HG03139 (cell line): ENCODE measurements around the gene SERINC4.
A peak's percentile ranks its signal among the peaks of the same experiment; 100 is the strongest.

ENCODE experiments used
- ATAC-seq: cut with Tn5 transposase; IDR thresholded peaks from one replicate; pipeline ENCODE4 v1.9.1; 2021; ENCODE audit not compliant: unreplicated experiment

The SERINC4 gene

GRCh38 chr15:43763819-43764446 is 36.1 kb downstream of the SERINC4 start:
- ATAC-seq = no peak

DNA sequence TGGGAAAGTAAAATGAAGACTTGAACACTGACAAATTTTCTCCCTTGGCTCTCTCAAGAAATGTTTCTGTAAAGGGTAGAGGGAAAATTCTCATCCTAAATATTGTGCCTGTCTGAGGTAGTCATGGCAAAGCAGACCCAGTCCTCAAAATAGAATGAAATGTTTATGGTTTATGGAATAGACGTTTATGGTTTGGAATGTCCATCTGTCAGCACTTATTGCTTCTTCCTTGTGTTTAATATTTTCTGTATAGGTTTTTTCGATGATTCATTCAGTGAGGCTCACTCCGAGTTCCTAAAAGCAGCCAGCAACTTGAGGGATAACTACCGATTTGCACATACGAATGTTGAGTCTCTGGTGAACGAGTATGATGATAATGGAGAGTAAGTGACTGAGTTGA is 37.2 kb downstream of the SERINC4 start:
- ATAC-seq = no peak

DNA sequence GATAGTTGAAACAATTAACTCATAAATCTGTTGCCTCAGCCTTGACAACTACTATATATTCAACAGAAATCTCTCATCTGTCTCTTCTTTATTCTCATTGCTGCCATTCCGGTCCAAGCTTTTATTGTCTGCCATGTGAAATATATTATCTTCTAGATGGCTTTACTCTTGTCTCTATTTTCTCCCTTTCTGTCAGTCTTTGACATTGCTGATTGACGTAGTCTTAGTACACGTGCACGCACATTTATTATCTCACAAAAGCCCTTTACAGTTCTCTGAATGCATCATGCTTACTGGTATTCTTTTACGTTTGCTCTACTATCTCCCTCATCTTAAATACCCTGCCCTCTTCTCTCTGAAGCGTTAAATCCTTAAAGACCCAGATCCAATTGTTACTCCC is 48.1 kb downstream of the SERINC4 start:
- no peak for ATAC-seq

DNA sequence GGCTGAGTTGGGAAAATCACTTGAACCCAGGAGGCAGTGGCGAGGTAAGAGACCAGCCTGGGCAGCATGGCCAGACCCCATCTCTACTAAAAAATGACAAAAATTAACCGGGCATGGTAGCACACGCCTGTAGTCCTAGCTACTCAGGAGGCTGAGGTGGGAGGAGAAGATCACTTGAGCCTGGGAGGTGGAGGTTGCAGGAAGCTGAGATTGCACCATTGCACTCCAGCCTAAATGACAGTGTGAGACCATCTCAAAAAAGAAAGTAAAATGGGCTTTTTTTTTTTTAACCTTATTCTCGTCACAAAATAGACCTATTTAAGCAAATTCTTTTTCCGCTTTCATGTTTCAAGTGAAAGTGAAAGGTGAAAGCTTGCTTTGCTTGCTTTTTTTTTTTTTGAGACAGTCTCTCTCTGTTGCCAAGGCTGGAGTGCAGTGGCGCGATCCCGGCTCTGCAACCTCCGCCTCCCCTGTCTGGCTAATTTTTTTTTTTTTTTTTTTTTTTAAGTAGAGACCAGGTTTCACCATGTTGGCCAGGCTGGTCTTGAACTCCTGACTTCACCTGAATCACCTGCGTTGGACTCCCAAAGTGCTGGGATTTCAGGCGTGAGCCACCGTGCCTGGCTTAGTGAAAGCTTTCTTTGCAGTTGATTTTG is 50.2 kb downstream of the SERINC4 start:
- no peak for ATAC-seq

DNA sequence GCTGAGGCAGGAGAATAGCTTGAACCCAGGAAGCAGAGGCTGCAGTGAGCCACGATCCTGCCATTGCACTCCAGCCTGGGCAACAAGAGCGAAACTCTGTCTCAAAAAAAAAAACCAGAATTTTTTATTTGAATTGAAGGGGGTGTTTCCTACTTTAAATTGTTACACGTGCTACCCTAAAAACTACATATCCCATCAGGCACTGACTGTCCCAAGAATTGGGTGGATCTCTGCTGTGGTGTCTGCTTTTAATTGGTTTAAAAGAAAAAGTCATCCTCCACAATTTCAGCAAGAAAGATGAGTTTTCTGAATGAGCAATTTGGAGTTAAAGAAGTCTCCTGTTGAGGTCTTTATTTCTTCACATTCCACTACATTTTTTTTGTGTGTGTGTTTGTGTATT is 51.6 kb downstream of the SERINC4 start:
- no peak for ATAC-seq

- ATAC-seq = peak; percentile 10
These were observed 53.1 kb downstream of the SERINC4 start for GRCh38 chr15:43746903-43747309.

GRCh38 chr15:43746245-43746902 is 53.6 kb downstream of the SERINC4 start, which contains the start of gene PDIA3:
PDIA3 (plus strand) TSS chr15:43746438; CDS start chr15:43746540, 102 bp downstream.
- peak; percentile 77 for ATAC-seq
